ENCODE data around the gene PIK3R3. TPM values are rescaled to one million over a fixed set of nuclear protein-coding genes. Genes with fewer than 3 reads are reported as not detected.

PIK3R3 gene
- total and polyA plus RNA-seq, 2 experiments from 2014 or later, result 1.6 to 1.9 TPM

GRCh38 chr1:46072975-46073374, 59.5 kb downstream of the PIK3R3 start:
- Histone ChIP-seq H3K9me3 (ENCODE audit: low read depth) (no peaks in the 10 kb centered on the region), H3K9ac (no peak overlapping the region), H3K27ac (no peak overlapping the region), H3K4me3 (no peak overlapping the region), H3K27me3 (replicated peaks; ENCODE audit: insufficient read depth) (no peaks in the 10 kb centered on the region), H3F3A (ENCODE audit: insufficient read depth) (no peaks in the 10 kb centered on the region), H3K4me2 (ENCODE audit: unreplicated experiment) (no peak overlapping the region), H4K20me1 (ENCODE audit: insufficient read depth) (no peaks in the 10 kb centered on the region), H3K79me2 (ENCODE audit: insufficient read depth) (no peaks in the 10 kb centered on the region), H3K4me1 (ENCODE audit: insufficient read depth) (no peaks in the 10 kb centered on the region), H3K9me2 (ENCODE audit: insufficient read depth) (no peaks in the 10 kb centered on the region), H3K36me3 (ENCODE audit: low read depth) (no peaks in the 10 kb centered on the region), H2AFZ (no peak overlapping the region)
- TF ChIP-seq EZH2 (IDR thresholded peaks at IDR 0.05; ENCODE audit: insufficient read depth, poor library complexity, severe bottlenecking), result no peak
- TF ChIP-seq EZH2phosphoT487 (IDR thresholded peaks at IDR 0.05; ENCODE audit: insufficient read depth, low read depth), result no peak
- 94 to 100% methylated on average over 1 of the region's 1 CpG for WGBS, 2 experiments (ENCODE audit: low coverage in 1 of 2, low lambda C conversion rate in 2 of 2, missing lambda C conversion rate in 2 of 2)
- DNase-seq, result peak; percentile 4
- in situ Hi-C loops (cut with MboI), result no loop called here

- Histone ChIP-seq H3K4me1 (ENCODE audit: insufficient read depth) (no peaks in the 10 kb centered on the region), H3K27ac (no peak overlapping the region), H3K36me3 (ENCODE audit: low read depth) (no peaks in the 10 kb centered on the region), H3K4me3 (no peak overlapping the region), H3K27me3 (replicated peaks; ENCODE audit: insufficient read depth) (no peaks in the 10 kb centered on the region), H3K9me2 (ENCODE audit: insufficient read depth) (no peaks in the 10 kb centered on the region), H3K4me2 (ENCODE audit: unreplicated experiment) (no peak overlapping the region), H2AFZ (no peak overlapping the region), H4K20me1 (ENCODE audit: insufficient read depth) (no peaks in the 10 kb centered on the region), H3K79me2 (ENCODE audit: insufficient read depth) (no peaks in the 10 kb centered on the region), H3F3A (ENCODE audit: insufficient read depth) (no peaks in the 10 kb centered on the region), H3K9ac (no peak overlapping the region), H3K9me3 (ENCODE audit: low read depth) (no peaks in the 10 kb centered on the region)
- no peak for DNase-seq
- in situ Hi-C loops (cut with MboI), result no loop called here
- no peak for TF ChIP-seq EZH2 (IDR thresholded peaks at IDR 0.05; ENCODE audit: insufficient read depth, poor library complexity, severe bottlenecking)
- TF ChIP-seq EZH2phosphoT487 (IDR thresholded peaks at IDR 0.05; ENCODE audit: insufficient read depth, low read depth), result no peak
- WGBS, 2 experiments (ENCODE audit: low coverage in 1 of 2, low lambda C conversion rate in 2 of 2, missing lambda C conversion rate in 2 of 2), result 69 to 71% methylated on average over 6 of the region's 6 CpGs
Measured at GRCh38 chr1:46070164-46070814, 62.1 kb downstream of the PIK3R3 start.

- Histone ChIP-seq H4K20me1 (ENCODE audit: insufficient read depth) (no peaks in the 10 kb centered on the region), H3K9me2 (ENCODE audit: insufficient read depth) (no peaks in the 10 kb centered on the region), H3K9me3 (ENCODE audit: low read depth) (no peaks in the 10 kb centered on the region), H3K9ac (no peak overlapping the region), H3K4me3 (no peak overlapping the region), H2AFZ (no peak overlapping the region; the same call in 1 of the 2 replicates), H3K36me3 (ENCODE audit: low read depth) (no peaks in the 10 kb centered on the region), H3K27me3 (replicated peaks; ENCODE audit: insufficient read depth) (no peaks in the 10 kb centered on the region), H3F3A (ENCODE audit: insufficient read depth) (no peaks in the 10 kb centered on the region), H3K4me2 (ENCODE audit: unreplicated experiment) (no peak overlapping the region), H3K27ac (no peak overlapping the region), H3K4me1 (ENCODE audit: insufficient read depth) (no peaks in the 10 kb centered on the region), H3K79me2 (ENCODE audit: insufficient read depth) (no peaks in the 10 kb centered on the region)
- 50 to 64% methylated on average over 3 of the region's 3 CpGs for WGBS, 2 experiments (ENCODE audit: low coverage in 1 of 2, low lambda C conversion rate in 2 of 2, missing lambda C conversion rate in 2 of 2)
- no peak for DNase-seq
- in situ Hi-C loops (cut with MboI), result no loop called here
- TF ChIP-seq EZH2phosphoT487 (IDR thresholded peaks at IDR 0.05; ENCODE audit: insufficient read depth, low read depth), result no peak
- TF ChIP-seq EZH2 (IDR thresholded peaks at IDR 0.05; ENCODE audit: insufficient read depth, poor library complexity, severe bottlenecking), result no peak
Measured at GRCh38 chr1:46068525-46068924, 63.9 kb downstream of the PIK3R3 start.

DNA sequence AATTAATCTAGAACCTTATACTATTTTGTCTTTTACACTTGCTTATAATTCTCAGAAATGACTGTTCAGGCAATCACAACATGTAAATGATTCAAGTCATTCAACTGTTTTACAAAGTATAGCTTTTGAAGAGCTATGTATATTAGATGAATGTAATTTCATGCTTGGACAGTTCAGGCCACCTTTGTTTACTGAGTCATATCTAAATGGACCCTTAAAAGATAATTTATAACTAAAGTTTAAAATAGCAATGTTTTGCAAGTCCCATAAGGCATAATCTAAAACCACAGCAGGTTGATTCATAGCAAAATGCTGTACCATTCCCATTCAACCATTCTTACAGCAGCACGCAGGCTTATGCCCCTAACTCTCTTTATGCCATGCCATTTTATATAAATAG, 64.8 kb downstream of the PIK3R3 start:
- no peak overlapping the region for H3K4me2 ChIP-seq (ENCODE audit: unreplicated experiment)
- H3F3A ChIP-seq (ENCODE audit: insufficient read depth), result no peaks in the 10 kb centered on the region
- H3K9me3 ChIP-seq (ENCODE audit: low read depth), result no peaks in the 10 kb centered on the region
- H3K4me3 ChIP-seq, result no peak overlapping the region
- no peaks in the 10 kb centered on the region for H3K36me3 ChIP-seq (ENCODE audit: low read depth)
- H2AFZ ChIP-seq, result no peak overlapping the region
- no peaks in the 10 kb centered on the region for H4K20me1 ChIP-seq (ENCODE audit: insufficient read depth)
- H3K9ac ChIP-seq, result no peak overlapping the region
- no peaks in the 10 kb centered on the region for H3K4me1 ChIP-seq (ENCODE audit: insufficient read depth)
- H3K79me2 ChIP-seq (ENCODE audit: insufficient read depth), result no peaks in the 10 kb centered on the region
- DNase-seq, result no peak
- no peak overlapping the region for H3K27ac ChIP-seq
- 90 to 96% methylated on average over 1 of the region's 1 CpG for WGBS, 2 experiments (ENCODE audit: low coverage in 1 of 2, low lambda C conversion rate in 2 of 2, missing lambda C conversion rate in 2 of 2)
- H3K9me2 ChIP-seq (ENCODE audit: insufficient read depth), result no peaks in the 10 kb centered on the region
- H3K27me3 ChIP-seq (replicated peaks; ENCODE audit: insufficient read depth), result no peaks in the 10 kb centered on the region
- in situ Hi-C loops (cut with MboI), result no loop called here
- no peak for TF ChIP-seq EZH2phosphoT487 (IDR thresholded peaks at IDR 0.05; ENCODE audit: insufficient read depth, low read depth)
- TF ChIP-seq EZH2 (IDR thresholded peaks at IDR 0.05; ENCODE audit: insufficient read depth, poor library complexity, severe bottlenecking), result no peak

- Histone ChIP-seq H2AFZ (peak overlapping the region; percentile 62), H3K36me3 (ENCODE audit: low read depth) (no peaks in the 10 kb centered on the region), H3K4me2 (ENCODE audit: unreplicated experiment) (no peak overlapping the region), H3K27ac (no peak overlapping the region), H3K4me3 (no peak overlapping the region), H3K27me3 (replicated peaks; ENCODE audit: insufficient read depth) (no peaks in the 10 kb centered on the region), H3K9me2 (ENCODE audit: insufficient read depth) (no peaks in the 10 kb centered on the region), H3K9ac (no peak overlapping the region), H3K9me3 (ENCODE audit: low read depth) (no peaks in the 10 kb centered on the region), H3K4me1 (ENCODE audit: insufficient read depth) (no peaks in the 10 kb centered on the region), H3K79me2 (ENCODE audit: insufficient read depth) (no peaks in the 10 kb centered on the region), H3F3A (ENCODE audit: insufficient read depth) (no peaks in the 10 kb centered on the region), H4K20me1 (ENCODE audit: insufficient read depth) (no peaks in the 10 kb centered on the region)
- in situ Hi-C loops (cut with MboI), result no loop called here
- TF ChIP-seq EZH2 (IDR thresholded peaks at IDR 0.05; ENCODE audit: insufficient read depth, poor library complexity, severe bottlenecking), result no peak
- no peak for TF ChIP-seq EZH2phosphoT487 (IDR thresholded peaks at IDR 0.05; ENCODE audit: insufficient read depth, low read depth)
- DNase-seq, result no peak
Measured at GRCh38 chr1:46065405-46065804, 67.0 kb downstream of the PIK3R3 start.

Measured in GM23248 (cell line).